ENCODE results near the gene HAGHL.
"Not testable (repeated sequence)": the region's sequence is repeated elsewhere in the genome, so short reads cannot be mapped to it uniquely, and the experiment has no call there.

Gene HAGHL

GRCh38 chr16:760545-761343 lies 33.8 kb downstream of the HAGHL start, which contains the start of gene MSLN:
Gene MSLN (plus strand): TSS chr16:760734. CDS start chr16:762681, 1,947 bp downstream.
- peak; percentile 51 for DNase-seq

- DNase-seq = no peak
Observed at GRCh38 chr16:761625-762513, 35.0 kb downstream of the HAGHL start.

GRCh38 chr16:762595-763268 lies 35.8 kb downstream of the HAGHL start:
- DNase-seq = no peak

- DNase-seq = no peak
Observed at GRCh38 chr16:763369-764183, 36.7 kb downstream of the HAGHL start.

GRCh38 chr16:764184-764750 lies 37.4 kb downstream of the HAGHL start:
- no peak for DNase-seq

- no peak for DNase-seq
Observed at GRCh38 chr16:764848-765487, 38.1 kb downstream of the HAGHL start.

- DNase-seq = no peak
Observed at GRCh38 chr16:765488-765865, 38.6 kb downstream of the HAGHL start.

- no peak for DNase-seq
Observed at GRCh38 chr16:766008-766819, 39.3 kb downstream of the HAGHL start.

- DNase-seq = no peak
Observed at GRCh38 chr16:766820-767640, 40.1 kb downstream of the HAGHL start.

- DNase-seq = no peak
Observed at GRCh38 chr16:767743-768235, 40.9 kb downstream of the HAGHL start.

- no peak for DNase-seq
Observed at GRCh38 chr16:768428-768827, 41.5 kb downstream of the HAGHL start.

- no peak for DNase-seq
Observed at GRCh38 chr16:769184-769784, 42.4 kb downstream of the HAGHL start.

- no peak for DNase-seq
Observed at GRCh38 chr16:769934-770333, 43.0 kb downstream of the HAGHL start.

GRCh38 chr16:770411-770810 lies 43.5 kb downstream of the HAGHL start:
- DNase-seq = no peak

GRCh38 chr16:772959-773358 lies 46.1 kb downstream of the HAGHL start:
- DNase-seq = no peak

- no peak for DNase-seq
Observed at GRCh38 chr16:774086-775001, 47.4 kb downstream of the HAGHL start.

GRCh38 chr16:775236-775796 lies 48.4 kb downstream of the HAGHL start:
- DNase-seq = no peak

- DNase-seq = not testable (repeated sequence)
Observed at GRCh38 chr16:776298-776697, 49.4 kb downstream of the HAGHL start.
